ENCODE measurements around the gene LMF1.

GRCh38 chr16:900211-900610 is 70.6 kb downstream of the LMF1 start:
- TF ChIP-seq EZH2 (IDR thresholded peaks at IDR 0.05; ENCODE audit: low read depth, low read length, severe bottlenecking) (no peak), CTCF (IDR thresholded peaks at IDR 0.05; ENCODE audit: control extremely low read depth in 1 of 3, insufficient read depth in 1 of 3, low read depth in 1 of 3, low read length in 3 of 3) (no peak), TBP (IDR thresholded peaks at IDR 0.05; ENCODE audit: low read depth, low read length) (no peak), EGR1 (IDR thresholded peaks at IDR 0.05; ENCODE audit: borderline replicate concordance, low read depth, low read length) (no peak), ATF2 (IDR thresholded peaks at IDR 0.05; ENCODE audit: low read length) (no peak), POLR2AphosphoS5 (IDR thresholded peaks at IDR 0.05; ENCODE audit: low read depth, low read length) (no peak), RXRA (IDR thresholded peaks at IDR 0.05; ENCODE audit: insufficient read depth, low read depth, low read length) (no peak), POLR2A (IDR thresholded peaks at IDR 0.05; ENCODE audit: control extremely low read depth in 1 of 2, low read depth in 2 of 2, low read length in 2 of 2) (no peak), RNF2 (IDR thresholded peaks at IDR 0.05; ENCODE audit: borderline replicate concordance, low read depth, low read length, missing control alignments, poor library complexity, severe bottlenecking) (no peak), GABPA (IDR thresholded peaks at IDR 0.05; ENCODE audit: borderline replicate concordance, insufficient read depth, low read length) (no peak), MAX (IDR thresholded peaks at IDR 0.05) (no peak), RBBP5 (IDR thresholded peaks at IDR 0.05; ENCODE audit: borderline replicate concordance, low read depth, low read length) (no peak), ATF3 (IDR thresholded peaks at IDR 0.05; ENCODE audit: insufficient read depth, low read depth, low read length) (no peak)

All from H1 (cell line).